AG08395 (cell line): ENCODE data around the gene CHMP5.

Experiments used
- DNase-seq: peaks from one replicate; pipeline ENCODE4 v3.0.0; 2012; ENCODE audit warnings: mixed read lengths, low spot score

The CHMP5 gene

DNA sequence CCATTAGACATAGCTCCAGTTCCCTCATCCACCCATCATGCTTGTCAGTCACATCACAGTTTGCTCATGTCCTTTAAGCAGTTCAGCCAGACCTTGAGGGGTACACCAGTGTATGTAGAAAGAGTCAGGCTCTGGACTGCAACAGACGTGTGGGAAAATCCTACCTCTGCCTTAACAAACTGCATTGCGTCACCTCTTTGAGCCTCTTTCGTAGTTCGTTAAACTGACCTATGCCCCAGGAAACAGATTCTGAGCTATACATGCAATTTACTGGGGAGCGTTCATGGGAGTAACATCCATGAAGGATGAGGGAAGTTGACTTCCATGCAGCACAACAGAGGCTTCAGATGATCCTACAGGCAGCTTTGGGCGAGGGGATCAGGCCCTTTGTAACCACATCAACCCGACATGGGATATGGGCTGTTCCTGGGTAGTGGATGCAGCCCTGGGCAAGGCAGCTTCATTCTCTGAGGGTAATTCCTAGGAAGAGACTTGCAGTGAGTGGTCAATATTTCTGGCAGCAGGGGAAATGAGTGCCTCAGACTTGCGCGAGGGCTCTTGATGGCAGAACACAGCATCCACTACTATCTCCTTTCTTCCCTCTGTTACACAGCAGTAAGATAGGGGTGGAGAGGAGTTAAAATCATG lies 20.6 kb upstream of the CHMP5 start:
- no peak for DNase-seq

DNA sequence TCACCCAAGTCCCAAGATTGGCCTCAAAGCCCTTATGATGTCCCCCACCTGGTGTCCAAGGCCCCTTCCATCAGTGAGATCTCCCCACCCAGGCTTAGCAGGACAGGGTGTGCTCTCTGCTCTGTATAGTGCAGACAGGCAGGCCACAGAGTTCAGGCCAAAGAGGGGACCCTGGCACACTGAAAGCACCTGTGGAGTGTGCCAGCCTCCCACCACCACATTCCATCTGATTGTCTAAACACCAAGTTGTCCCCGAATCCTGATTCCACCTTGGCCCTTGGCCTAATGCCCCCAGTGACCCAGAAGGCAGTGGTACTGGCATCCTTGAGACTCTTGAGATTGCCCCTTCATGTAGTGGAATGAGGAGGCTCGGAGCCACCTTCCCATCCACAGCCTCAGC lies 19.5 kb upstream of the CHMP5 start:
- DNase-seq: no peak

DNA sequence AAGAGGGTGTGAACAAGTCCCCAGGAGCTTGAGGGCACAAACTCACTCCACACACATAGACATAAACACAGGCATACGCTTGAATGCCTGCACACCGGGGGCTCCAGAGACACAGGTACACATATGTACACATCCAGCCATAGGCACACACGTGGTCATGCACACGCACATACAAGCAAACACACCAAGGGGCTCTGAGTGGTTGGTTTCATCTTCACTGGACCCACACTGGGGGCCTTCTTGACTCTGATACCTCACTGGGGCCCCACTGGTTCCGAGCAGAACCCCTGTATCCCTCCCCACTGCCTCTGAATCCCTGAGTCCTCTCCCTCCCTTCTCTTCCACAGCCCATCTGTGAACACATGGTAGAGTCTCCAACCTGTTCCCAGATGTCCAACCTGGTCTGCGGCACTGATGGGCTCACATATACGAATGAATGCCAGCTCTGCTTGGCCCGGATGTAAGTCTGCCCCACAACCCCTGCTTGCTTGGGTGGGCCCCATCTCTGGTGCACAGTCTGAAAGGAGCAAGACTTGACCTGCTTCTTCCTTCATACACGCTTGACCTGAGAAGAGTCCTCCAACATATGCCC lies 18.5 kb upstream of the CHMP5 start:
- DNase-seq: no peak

DNA sequence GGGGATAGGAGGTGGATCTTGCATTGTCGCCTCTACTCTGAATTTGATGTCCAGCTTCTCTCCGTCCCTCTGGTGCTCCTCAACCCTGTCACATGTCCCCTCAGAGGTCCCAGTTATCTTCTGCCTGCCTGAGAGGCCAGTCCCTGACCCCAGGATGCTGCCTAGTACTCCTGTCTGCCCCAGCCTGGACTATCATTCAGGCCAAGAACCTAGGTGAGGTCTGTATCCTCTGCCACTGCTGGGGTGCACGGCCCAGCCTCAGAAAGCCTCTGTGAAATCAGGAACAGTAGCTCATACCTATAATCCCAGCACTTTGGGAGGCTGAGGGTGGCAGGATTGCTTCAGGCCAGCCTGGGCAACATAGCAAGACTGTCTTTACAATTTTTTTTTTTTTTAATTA lies 16.2 kb upstream of the CHMP5 start:
- no peak for DNase-seq

DNA sequence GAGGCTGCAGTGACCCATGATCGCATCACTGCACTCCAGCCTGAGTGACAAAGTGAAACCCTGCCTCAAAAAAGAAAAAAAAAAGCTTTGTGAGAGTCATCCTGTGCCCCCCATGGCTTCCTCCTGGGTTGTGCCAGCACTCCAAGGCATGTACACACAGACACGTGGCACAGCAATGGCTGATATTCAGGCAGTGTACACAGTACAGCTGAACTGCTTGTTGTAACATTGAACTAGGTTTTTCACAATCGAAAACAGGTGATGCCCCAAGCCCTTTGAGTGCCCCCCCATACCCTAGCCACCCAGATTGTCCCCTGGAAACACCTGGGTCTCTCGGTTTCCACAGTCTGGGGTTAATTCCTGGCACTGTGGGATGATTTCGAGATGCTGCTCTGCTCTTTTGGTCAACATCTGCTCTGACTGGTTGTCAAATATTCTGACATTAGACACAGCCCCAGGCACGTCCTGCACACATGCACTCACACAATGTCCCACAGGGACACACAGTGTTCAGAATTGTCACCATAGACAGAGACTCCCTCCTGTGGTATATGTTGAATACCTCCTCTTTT lies 15.7 kb upstream of the CHMP5 start:
- DNase-seq: no peak

DNA sequence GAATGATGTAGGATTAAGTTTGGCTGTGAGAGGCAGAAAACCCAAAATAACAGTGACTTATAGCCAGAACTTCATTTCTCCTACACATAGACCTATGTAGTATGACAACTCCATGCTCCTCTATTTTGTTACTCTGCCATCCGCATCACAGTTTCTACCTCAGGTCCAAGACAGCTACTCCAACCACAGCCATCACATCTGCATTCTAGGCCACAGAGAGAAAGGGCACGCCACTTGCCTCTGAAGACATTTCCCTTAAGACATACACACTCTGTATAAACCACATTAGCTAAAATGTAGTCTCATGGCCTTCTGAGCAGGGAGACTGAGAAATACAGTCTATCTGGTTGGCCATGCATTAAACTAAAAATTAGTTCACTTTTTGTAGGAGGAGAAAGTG lies 14.9 kb upstream of the CHMP5 start:
- no peak for DNase-seq

DNA sequence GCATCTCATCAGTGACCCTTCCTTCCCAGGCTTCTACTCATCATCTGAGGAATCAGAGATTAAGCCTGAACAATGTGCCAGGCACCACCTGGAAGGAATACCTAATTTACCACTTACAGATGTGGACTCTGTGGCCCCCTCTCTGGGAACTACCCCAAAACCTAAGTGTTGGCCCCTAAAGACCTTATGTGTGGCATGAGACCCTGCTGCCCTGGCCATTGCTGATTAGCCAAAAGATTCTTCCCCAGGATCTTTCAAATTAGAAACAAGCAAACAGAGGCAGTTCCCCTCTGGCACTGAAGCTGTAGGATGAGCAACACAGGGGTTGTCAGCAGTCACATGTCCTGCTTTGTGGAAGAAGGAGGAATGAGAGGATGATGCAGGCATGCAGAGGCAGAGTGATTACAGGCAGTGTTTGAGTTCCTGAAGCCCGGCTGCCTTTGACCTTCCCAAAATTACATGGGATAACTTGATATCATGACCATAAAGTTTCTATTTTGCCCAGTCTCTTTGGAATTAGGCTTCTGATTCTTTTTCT lies 14.3 kb upstream of the CHMP5 start:
- peak; percentile 89 for DNase-seq

DNA sequence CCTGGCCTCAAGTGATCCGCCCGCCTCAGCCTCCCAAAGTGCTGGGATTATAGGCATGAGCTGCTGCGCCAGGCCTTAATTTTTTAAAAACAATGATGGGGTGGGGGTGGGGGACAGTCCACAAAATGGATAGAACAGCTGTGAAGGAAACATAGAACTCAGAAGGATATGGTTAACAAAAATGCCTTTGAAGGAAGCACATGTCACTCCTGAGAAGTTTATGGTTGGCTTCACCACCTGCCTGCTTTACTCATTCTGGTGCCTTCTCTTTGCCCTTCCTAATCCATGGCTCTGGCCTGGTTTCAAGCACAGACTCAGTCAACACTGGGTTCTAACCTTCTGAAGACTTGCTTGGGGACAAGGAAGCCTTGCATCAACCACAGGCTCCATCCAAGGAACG lies 10.6 kb upstream of the CHMP5 start:
- DNase-seq: no peak

DNA sequence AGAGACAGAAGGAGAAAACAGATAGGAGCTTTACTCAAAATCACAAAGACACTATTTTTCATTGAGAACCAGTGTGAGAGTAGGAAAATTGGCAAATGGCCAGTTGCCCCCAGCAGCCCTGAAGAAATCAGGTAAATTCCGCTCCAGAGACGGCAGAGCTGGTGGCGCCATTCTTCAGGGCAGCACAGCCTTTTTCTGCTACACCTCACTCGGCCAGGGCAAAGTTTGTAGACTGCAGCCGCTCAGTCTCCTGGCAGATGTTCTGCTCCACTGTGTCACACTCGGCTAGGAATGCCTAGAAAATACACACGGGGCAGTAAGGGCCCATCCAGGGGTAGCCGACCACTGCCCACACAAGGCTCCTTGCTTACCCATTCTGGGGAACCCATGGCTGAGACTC lies 9.8 kb upstream of the CHMP5 start:
- DNase-seq: no peak

DNA sequence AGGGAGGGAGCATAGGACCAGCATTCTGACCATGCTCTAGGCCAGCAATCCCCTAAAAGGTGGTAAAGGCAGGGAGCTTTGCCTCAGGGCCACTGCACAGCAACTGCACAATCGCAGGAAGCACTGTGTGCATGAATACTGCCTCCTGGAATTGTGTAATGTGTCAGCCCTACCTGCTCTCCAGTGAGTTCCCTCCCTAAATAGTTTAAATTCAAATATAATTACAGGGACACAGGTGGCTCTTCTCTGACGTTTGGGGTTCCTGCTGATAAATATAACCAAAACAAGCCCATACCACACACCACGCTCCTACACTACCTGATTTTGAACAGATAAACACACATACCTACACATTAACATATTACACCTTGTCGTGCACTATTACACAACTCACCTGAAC lies 9.4 kb upstream of the CHMP5 start:
- DNase-seq: no peak

DNA sequence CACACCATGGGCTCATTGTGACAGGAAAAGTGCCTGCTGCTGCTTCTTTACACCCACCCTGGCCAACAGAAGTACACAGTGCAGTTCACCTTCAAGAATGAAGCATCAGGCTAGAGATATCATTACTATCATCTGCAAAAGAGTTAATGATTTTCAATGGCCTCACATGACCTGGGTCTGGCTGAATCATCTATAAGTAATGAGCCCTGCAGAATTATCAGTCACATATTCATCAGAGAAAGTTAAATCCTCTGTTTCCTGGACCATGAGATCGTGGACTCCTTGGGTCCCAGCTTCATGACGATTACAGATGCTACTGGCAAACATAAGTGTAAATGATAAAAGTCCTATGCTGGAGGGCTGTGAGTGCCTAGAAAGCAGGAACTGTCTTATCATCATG lies 8.6 kb upstream of the CHMP5 start:
- DNase-seq: no peak

DNA sequence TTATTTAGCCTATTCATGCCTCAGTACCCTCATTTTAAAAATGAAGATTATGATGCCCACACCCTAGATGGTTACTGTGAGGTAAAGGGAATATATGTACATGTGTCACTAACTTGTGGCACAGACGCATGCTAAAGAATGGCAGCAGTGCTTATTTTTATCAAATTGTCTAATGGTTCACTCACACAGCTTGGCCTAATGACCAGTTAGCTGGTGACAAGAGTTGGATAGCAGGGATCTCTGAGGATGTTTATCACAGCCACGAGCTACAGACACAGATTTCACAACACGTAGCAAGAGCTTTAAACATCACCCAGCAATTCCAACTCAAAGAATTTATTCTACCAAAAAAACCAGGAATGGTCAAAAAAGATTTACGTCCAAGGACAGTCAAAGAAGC lies 7.6 kb upstream of the CHMP5 start:
- no peak for DNase-seq

DNA sequence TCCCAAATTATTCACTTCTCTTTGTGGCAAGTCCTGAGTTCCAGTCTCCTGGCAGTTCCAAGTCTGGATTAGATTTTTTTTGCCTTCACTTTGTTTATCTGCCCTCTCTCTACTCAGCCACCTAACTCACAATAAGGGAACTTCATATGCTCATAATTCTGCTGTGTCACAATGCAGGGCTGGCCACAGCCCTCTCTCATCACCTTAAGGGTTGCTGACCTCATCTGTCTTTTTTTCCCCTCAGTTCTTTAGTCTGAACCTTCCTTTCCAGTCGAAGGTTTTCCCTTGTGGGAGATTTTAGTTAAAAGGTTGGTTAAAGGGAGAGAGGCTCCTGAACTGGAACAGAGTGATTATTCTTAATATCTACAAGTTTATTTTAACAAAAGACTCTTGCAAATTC lies 4.5 kb upstream of the CHMP5 start:
- DNase-seq: no peak

DNA sequence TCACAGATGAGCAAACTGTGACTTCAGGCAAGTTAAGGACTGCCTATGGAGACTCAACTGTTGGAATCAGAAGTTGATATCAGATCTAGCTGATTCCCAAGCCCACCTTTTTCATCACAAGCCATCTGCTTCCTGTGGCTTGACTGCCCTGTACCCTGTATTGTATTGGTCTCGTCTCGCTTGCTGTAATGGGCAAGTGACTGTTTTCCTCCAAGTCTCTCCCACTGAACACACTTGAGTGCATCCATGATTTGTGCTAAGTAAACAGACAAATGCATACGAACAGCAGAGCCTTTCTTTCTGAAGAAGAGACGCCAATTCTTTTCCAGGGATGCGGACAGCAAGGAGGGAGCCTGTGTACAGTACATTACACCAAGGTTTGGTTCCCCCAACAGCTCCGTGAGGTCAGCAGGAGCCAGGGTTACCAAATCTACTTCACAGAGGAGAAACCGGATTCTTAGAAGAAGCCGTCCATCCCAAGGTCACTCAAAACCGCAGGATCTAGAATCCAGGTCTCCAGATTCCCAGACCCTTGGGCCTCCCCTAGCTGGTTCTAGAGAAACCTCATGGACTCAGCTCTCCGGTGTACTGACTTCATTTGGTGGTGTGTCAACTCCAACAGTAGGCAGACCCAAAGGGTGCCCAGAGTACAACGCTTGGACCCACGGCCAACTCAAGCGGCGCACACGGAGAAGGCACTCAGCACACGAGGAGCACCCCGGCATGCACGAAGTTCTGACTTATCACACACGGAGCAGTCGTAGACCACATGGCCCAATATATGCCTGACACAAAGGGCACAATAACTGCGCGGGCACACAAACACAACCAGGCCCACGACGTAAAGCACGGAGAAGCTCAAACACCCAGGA lies 1.5 kb upstream of the CHMP5 start:
- peak; percentile 25 for DNase-seq

DNA sequence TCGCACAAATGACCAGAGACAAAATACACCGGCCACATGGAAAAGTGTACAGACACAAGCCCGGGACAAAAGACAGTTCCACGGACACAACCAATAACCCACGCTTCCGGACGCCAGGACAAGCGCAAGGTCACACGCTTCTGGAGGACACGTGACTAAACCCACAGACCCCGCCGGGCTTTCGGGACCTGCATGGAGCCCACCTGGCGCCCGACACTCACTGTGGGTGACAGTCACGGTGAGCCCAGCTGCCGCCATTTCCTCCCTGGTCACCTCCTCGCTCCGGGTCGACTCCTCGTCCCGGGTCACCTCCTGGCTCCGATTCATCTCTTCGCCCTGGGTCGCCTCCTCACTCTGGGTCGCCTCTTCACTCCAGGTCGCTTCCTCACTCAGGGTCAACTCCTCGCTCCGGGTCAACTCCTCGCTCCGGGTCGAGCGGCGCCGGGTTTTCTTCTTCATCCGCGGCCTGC lies 811 bp upstream of the CHMP5 start:
- peak; percentile 12 for DNase-seq

DNA sequence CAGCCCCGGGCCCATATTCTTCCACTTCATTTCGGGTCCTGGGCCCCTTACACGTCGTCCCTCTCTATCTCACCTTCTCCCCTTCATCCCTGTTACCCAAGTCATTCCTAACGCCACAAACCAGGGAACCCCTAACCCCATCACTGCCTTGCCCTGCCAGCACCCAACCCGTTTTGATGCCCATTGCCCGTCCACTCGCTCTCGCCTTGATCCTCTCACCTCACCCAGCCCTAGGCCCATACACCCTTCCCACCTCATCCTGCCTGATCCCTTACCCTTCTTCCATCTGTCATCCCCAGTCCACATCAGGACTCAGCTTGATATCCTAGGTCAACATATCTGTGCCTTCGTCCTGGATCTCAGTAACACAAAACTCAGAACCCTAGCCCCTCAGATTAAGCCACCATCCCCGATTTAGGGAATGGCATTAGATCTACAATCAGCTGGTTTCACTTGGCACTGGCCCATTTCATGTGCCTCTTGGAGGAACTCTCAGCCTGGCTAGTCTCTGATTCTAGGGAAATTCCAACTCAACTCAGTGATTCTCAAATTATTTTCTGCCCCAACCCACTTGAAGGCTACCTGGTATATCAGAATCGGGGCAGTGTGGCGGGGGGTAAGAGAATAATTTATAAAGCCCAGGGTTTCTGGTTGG lies 489 bp downstream of the CHMP5 start:
- DNase-seq: no peak

DNA sequence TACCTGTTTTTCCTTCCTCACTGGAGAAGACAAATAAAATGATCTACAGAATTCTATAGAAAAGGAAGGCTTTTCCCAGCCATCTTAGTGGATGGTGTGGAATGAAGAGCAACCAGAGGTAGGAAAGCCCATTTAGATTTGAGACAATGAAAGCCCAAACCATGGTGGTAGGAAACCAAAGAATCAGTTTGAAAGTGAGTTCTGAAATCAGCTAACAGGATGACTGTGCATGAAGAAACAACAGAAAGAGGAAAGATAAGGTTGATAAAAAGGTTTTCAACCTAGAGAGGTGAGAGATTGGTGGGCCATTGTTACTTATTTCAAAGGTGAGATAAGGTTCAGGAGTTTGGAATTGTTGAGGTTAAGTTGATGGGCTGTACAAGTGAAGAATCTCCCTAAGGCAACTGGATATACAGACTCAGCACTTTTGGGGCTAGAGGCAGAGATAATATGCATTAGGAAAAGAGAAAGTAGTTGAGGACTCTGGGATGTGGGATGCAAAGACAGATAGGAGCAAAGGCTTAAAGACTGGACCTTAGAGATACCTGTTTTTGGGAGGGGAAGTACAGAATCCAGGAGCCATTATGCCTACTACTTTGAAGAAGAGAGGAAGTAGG lies 2.4 kb downstream of the CHMP5 start:
- DNase-seq: no peak

DNA sequence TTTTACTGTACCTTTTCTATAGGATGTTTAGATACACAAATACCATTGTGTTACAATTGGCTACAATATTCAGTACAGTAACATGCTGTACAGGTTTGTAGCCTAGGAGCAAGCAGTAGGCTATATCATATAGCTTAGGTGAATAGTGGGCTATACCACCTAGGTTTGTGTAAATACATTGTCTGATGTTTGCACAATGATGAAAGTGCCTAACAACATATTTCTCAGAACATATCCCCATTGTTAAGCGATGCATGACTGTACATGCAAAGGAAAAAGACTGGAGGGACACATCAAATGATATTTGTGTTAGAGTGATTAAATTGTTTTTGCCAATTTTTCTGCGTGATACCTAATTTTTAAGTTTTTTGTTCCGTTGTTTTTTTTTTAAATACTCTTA lies 5.3 kb downstream of the CHMP5 start:
- DNase-seq: no peak

DNA sequence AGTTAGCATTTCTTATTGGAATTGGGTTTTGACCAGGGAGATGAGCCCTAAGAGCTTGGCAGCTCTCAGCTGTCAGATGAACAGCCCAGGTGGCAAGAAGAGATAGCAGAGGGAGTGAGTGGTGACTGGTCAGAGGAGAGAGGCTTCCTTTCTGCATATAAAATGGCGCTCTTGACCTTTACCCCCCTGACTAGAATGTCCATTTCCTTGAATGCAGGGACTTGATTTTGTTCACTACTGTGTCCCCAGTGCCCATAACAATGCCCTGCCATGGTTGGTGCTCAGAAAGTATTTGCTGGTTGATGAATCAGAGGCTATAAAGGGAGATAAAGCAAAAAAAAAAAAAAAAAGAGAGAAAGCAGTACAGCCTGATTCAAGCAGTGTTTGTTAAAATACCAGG lies 7.2 kb downstream of the CHMP5 start:
- no peak for DNase-seq

DNA sequence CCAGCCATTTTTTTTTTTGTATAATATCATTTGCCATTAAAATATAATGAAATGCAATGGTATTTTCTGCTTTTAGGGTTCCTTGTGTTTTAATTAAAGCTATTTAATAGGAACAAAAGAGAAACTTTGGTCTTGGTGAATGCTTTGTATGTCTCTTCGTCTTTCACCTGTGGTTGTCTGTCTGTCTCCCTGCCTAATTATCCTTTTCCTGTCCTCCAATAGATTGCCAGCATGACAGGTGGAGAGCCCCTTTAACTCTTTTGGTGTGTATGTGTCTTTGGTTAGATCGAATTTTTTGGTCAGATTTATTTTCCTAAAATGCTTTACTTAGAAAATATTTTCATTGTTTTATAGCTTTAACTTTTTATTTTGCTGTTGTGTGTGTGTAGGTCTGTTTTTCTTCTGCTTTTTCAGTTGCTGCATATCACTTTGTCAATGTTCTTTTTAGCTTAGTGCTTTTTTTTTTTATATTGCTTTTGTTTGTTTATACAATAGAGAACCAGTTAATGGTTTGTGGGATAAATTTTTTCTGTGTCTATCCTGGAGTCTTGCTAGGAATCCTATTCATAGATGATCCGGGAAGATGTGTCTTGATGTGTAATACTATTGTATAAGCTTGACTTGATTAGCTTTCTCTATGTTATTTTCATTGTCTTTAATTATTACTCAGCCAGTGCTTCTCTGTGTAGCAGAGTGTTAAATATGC lies 8.6 kb downstream of the CHMP5 start:
- no peak for DNase-seq

DNA sequence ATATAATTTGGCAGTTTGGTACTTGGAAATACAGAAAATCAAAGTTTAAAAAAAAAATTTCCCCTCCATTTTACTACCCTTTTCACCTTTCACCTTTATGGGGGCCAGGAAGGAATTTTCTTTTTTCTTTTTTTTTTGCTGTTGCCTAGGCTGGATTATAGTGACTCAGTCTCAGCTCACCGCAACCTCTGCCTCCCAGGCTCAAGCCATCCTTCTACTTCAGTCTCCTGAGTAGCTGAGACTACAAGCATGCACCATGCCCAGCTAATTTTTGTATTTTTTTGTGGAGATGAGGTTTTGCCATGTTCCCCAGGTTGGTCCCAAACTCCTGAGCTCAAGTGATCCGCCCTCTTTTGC lies 9.1 kb downstream of the CHMP5 start:
- no peak for DNase-seq
